Fibroblast of pulmonary artery (primary cell): ENCODE data around the gene LRTM2.

Experiments
- DNase-seq: peaks from one replicate; pipeline ENCODE4 v3.0.0-alpha.2; 2010; ENCODE audit warnings: low read depth
- H3K4me3 ChIP-seq: replicated peaks from 2 replicates; pipeline ENCODE4 v1.5.1; 2011; ENCODE audit warnings: low read depth, mild to moderate bottlenecking, control low read depth, low read length, moderate library complexity
- CTCF ChIP-seq: IDR thresholded peaks from 2 replicates; pipeline ENCODE4 v1.5.1; 2011; ENCODE audit warnings: mild to moderate bottlenecking, control low read depth, low read length, inconsistent platforms; ENCODE audit errors: missing control alignments

The LRTM2 gene

GRCh38 chr12:1875608-1876007 lies 55.2 kb downstream of the LRTM2 start:
- no peak overlapping the region for H3K4me3 ChIP-seq
- DNase-seq, result no peak
- TF ChIP-seq CTCF, result no peak

GRCh38 chr12:1876086-1876485 lies 55.7 kb downstream of the LRTM2 start:
- H3K4me3 ChIP-seq, result no peak overlapping the region
- TF ChIP-seq CTCF, result no peak
- DNase-seq, result no peak

GRCh38 chr12:1877169-1877878 lies 57.0 kb downstream of the LRTM2 start:
- no peak for DNase-seq
- TF ChIP-seq CTCF, result no peak
- H3K4me3 ChIP-seq, result no peak overlapping the region

GRCh38 chr12:1878214-1878613 lies 57.8 kb downstream of the LRTM2 start:
- TF ChIP-seq CTCF, result no peak

GRCh38 chr12:1878695-1879094 lies 58.3 kb downstream of the LRTM2 start:
- no peak for TF ChIP-seq CTCF
- no peak overlapping the region for H3K4me3 ChIP-seq
- no peak for DNase-seq

More at GRCh38 chr12:1878214-1878613, 57.8 kb downstream of the LRTM2 start:
- DNase-seq, result no peak
- H3K4me3 ChIP-seq, result no peak overlapping the region

GRCh38 chr12:1879633-1880032 lies 59.3 kb downstream of the LRTM2 start:
- TF ChIP-seq CTCF, result no peak
- DNase-seq, result no peak
- H3K4me3 ChIP-seq, result no peak overlapping the region
